NCI-H510A (cell line): ENCODE data around the gene FAM210A.

Experiments used
- DNase-seq: peaks from one replicate; lab custom pipeline; 2025; lab: John Stamatoyannopoulos, UW

FAM210A gene

DNA sequence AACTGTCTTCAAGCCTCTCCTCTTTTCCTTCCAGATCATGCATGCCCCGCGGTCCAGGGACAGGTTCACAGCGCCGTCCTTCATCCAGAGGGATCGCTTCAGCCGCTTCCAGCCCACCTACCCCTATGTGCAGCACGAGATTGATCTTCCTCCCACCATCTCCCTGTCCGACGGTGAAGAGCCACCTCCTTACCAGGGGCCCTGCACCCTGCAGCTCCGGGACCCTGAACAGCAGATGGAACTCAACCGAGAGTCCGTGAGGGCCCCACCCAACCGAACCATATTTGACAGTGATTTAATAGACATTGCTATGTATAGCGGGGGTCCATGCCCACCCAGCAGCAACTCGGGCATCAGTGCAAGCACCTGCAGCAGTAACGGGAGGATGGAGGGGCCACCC, 81.3 kb downstream of the FAM210A start:
- DNase-seq, result no peak

DNA sequence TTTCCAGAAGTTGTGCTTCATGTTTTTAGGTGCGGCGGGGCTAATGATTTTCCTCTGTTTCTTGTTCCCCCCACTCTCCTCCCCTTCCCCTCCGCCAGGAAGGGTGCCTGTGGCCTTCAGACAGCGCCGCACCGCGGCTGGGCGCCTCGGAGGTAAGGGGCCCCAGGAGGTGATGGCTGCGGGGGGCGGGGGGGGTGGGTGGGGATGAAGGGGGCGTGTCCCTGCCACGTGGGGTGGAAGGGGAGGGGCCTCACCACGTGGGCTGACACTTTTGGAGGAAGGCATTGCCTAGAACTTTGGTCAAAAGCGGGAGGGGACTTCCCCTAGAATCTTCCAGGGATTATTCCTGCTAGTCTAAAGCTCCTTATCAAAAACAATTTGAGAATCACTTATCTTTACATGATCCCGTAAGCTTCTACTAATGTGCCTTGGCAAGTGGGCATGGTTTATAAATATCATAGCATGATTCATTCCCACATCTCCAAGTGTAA, 83.1 kb downstream of the FAM210A start:
- no peak for DNase-seq

DNA sequence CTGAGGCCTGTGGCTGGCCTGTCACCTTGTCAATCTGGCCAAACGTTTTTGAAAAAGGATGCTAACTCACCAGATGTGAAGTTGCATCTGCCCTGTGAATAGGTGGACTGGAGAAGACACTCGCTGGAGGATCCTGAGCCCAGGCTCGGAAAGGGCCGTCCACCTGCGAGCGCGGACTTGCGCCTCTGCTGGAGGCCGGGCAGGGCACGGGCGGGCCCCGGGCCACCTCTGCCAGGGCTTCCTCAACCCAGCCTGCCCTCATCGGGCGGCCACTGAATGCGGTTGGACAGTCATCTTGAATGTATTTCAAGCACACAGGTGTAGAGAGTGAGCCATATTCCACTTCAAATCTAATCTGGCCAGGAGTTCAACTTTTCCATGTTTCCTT, 83.9 kb downstream of the FAM210A start:
- no peak for DNase-seq

DNA sequence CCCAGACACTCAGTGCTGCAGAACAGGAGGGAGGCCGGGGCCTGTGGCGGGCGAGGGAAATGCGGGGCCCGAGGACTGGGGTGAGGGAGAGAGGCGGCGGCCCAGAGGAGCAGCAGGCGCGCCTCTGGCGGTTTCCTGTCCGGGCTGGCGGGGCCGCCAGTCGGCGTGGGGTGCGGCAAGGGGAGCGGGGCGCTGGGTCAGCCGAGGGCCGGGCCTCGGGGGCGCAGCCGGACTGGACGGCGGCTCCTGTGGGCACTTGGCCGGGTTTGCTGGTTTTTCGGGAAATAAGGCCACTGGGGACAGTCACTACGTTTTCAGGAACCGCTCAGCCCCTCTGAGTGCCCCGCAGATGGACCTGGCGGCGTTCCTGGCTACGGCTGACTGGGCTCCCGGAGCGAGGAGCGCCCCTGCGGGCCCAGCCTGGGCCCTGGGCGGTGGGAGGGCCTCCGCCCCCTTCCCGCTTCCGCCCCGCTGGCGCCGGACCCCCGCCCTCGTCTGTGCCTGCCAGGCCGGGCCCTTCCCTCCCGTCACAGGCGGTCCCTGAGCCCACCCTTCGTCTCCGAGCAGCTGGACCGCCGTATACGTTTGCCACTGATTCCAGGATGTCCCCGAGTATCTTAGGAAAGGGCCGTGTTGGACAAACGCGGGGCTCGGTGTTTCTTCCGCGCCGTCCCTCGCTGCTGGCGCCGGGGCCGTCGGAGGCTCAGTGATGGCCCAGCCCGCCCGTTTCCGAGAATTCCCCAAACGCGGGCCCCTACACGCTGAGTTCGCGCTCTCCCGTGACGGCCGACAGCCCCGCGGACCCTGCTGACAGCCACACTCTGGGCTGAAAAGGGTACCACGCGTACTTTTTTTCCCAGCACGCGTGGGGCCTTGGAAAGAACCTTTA, 84.6 kb downstream of the FAM210A start:
- no peak for DNase-seq

DNA sequence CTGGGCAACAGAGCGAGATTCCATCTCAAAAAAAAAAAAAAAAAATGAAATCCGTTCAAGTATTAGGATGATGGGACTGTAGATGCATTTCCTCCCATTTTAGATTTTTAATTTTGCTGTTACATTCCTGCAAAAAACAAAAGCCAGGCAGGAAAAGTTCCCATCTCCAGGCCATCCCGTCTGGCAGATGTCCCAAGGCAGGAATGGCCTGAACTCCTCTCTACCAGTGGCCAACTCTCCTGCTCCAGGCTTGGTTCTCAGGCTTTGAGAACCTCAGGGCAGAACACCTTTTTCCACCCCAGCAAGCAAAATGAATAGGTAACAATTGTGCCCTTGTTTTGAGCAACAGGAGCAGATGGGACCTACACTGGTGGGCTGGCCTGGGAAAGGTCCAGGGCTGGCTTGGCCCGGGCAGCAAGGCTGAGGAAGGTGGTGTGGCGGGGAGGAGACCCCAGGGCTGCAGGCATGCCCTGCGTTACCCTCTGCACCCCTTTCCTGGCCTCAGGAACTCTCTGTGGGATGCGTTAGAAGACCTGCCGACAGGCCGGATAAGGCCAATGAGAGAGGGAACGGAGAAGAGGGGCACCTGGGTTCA, 86.0 kb downstream of the FAM210A start:
- DNase-seq, result no peak

DNA sequence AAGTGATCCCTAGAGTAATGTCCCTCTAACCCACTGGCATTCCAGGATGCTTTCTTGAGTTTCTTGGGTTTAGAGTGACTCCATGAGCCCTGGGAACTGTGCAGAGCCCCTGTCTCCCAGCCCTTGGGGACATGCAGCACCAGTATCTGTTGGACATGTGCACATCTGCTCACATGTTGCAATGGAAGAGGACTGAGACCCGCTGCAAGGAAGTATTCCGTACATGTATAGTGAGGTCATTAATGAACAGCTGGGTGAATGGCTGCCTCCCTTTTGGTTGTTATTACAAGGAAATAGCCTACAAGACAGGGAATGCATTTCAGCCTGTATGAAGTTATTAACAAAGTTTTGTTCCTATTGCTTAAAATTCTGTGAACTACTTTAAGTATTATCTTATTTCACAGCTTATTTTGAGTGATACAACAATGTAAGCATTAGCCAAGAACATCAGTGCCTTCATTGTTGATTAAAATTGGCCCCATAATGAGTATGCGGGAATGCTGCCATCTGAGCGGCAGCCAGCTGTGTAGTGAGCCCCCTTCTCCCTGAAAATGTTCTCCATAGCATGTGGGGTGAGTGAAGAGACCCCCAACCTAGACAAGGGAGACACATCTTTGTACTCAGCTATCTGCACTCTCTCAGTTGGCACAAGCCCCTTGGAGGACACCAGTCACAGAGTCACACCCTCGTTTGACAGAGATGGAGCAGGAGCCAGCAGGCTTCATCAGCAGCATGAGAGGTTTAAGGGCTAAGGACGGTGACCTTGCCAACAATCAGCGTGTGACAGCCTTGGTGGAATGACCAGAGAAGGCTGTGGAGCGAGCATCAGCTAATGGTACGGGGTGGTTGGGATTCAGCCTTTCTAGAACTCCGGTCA, 87.4 kb downstream of the FAM210A start:
- DNase-seq, result no peak

DNA sequence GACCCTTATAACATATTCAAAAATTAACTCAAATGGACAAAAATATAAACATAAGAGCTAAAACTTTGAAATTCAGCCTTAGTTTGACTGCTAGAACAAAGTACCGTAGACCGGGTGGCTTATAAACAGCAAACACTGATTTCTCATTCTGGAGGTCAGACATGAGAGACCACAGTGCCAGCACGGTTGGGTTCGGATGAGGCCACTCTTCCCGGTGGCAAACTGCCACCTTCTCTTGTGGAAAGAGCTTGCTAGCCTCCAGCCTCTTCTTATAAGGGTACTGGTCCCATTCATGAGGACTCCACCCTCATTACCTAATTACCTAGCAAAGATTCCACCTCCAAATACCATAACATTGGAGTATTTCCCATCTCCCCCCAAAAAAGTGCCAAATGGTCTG, 91.3 kb downstream of the FAM210A start:
- DNase-seq, result no peak

DNA sequence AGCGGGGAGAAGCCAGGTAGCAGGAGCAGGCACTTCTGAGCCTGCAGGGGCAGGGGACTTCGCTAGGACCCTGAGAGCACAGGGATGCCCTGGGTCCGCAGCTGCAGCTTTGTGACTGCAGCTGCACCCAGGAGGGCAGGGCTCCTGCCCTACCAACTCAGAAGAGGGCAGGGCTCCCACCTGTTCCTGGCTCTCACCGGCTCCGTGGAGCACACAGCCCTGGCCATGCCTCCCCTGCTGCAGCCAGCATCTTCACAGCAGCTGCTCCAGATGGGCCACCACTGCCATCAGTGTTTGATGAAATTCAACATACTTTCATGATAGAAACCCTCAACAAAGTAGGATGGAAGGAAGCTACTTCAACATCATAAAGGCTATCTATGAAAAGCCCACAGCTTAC, 92.7 kb downstream of the FAM210A start:
- DNase-seq, result no peak

DNA sequence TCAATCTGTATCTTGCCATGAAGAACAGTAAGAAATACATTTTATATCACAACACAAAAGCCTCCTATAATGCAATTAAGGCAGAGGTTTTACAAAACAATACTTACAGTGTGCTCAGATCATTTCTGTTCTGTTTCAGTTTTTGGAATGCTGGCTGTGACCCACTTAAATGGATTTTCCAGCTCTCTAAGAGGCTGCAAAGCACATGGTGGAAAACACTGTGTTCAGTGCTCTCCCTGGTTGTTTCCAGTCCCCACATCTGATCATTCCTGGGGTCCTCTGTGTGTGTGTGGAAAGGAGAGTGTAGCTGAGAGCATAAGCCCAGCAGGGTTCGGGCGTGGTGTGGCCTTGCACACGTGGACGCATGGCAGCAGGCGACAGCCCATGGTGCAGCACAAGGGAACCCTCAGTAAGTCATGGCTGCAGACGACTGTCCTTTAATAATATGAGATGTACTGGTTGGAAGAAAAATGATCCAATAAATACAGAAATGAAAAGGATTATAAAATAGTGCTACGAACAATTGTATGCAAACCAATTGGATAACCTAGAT, 95.6 kb downstream of the FAM210A start:
- no peak for DNase-seq

DNA sequence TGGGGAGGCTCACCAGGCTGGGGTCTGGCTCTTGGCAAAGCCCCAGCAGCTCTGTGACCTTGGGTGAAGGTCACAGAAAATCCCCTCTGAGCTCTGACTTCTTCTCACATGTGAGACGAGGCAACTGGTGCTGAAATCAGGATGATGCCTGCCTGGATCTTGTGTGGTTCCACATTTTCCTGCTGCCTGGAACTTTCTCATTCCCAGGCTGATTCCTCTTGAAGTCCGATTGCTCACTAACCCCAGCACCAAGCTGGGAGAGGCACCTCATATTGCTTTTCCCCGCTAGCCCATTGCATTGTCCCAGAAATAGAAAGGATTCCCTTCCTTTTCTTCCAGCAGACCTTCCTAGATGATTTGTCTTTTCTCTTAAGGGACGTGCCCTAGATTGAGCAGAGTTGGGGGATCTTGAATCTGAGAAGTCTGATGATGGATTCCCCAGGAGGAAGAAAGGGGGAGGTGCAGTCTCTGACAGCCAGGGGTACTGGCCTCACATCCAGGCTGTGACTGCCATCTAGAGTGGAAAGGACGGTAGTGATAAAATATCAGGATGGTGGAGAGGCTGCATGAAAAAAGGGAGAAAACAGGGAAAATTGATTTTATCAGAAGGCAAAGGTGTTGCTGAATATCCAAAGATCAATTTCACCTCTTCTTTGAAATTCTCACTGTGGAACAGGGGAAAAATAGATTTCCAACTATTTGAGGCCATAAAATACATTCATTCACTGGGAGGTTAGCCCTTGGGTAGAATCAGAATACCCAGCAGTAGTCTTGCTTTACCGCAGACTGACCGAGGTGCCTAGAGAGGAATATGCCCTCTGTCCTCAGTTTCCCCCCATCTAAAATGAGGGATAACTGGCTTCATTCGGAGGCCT, 96.3 kb downstream of the FAM210A start:
- no peak for DNase-seq

DNA sequence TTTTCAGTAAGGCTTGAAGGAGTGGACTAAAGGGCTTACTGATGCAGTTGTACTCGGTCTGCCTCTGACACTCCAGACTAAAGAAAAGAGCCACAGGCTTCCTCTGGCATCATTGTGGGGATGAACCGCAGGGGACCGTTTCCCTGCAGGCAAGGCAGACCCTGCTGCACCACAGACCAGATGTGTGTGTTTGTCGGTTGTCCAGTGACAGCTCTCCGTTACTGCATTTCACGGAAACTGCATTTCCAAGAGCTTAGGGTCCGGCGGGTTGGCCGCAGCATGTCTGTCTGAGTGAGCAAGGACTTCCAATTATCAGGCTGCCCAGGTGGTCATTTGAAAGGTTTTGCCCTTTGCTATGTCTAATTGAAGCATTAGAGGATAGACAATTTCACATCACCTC, 98.1 kb downstream of the FAM210A start:
- no peak for DNase-seq

DNA sequence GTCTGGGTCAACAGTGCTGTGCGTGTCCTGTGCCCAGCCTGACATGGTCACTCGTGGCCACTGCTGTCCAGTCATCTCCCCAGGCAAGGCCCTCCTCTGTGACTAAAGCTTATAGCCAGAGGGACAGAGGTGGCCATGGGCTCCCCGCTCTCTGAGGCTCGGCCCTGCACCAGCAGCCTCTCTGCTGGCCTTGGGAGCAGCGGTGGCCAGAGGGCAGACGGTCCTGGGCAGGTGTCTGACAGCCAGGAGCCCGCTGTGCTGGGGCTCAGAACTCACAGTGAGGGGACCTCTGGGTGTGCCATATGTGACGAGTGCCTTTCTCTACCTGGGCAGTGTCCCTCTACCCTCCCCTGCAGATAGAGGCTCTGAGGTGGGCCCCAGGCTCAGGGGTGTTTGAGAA, 98.7 kb downstream of the FAM210A start:
- no peak for DNase-seq

DNA sequence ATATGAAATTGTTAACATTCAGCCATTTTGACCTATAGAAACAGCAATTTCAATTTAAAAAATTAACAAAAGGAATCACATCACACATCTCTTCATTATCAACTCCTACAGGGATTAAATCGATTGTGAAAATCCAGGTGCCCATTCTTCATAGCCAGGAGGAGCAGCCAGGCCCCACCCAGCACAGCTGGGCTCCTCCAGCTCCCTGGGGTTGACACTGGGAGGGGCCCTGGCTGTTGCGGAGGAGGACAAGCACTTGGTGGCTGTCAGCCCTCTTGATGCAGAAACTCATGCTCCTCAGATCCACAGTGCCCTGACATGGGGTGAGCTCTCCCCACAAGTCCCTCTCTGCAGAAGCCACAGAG, 99.8 kb downstream of the FAM210A start:
- DNase-seq, result no peak

DNA sequence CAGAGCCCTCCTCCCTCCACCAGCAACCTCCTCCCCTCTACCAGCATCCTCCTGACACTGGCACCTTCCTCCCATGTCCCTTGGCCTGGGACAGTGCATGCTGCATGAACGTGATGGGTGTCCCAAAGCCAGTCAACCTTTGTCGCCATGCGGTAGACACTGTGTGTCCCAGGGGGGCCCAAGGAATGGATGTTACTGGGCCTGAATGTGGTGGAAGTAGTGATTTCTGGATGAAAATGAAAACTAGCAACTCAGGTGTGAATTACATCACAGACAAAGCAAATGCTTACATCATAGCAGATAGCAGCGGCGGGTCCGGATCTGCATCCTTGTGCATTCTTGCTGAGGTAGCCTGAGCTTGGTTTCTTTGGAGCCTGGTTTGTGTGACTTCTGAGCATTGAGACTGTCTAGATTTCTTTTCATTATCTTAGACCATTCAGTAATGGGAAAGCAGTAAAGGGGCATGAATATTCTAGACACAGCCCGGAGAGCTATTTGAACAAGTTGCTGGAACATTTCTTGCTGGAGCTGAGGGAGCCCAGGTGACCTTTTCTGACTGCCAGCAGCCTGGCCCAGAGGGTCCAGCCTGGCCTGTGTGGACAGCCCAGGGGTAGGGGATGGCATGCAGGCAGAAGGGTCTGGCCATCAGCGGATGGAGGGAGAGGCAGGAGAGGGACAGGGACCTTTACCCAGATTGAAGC, 100.4 kb downstream of the FAM210A start:
- no peak for DNase-seq

DNA sequence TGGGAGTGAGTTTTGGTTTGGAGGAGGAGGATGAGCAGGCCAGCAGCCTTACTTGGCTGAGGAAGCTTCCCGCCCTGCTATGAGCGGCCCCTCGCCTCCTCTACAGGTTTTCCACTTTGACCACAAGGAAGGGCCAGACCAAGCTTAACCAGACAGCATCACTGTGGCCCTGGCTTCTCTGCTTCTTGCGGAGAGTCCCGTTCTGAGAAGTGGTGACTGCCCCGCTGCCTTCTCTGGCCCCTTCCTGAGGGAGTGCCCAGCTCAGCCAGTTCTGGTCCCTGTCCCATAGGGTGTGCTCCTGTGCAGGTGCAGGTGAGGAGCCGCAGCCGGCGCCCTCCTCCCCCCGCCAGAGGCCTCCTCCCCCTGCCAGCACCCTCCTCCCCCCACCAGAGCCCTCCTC, 101.0 kb downstream of the FAM210A start:
- no peak for DNase-seq

DNA sequence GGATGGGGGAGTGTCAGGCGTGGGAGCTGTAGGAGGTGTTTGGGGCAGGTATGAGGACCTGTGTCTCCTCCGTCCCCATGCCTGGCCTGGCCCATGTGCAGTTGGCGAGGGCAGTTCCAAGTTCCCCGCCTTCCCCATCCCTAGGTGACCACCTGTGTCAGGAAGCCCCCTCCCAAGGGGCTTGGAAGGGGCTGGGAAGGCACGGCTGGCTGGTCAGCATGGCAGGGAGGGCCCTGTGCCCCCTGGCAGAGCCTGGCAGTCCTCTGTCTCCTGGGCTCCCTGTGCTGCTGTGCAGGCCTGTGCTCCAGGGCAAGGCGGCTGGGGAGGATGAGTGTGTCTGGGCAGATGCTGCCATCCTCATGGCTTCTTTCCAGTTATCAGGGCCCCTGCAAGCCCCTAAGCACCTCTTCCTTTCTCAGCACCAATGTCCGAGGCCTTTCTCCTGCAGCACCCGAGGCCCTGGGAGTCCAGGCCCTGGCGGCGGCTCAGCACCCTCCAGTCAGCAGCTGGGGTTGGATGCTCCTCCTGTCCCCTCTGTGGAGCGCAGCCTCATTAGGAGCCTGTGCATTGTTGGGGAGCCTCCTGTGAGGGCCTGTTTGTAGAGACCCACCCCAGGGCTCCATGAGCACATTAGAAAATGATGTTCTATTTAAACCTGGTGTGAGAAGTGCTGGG, 101.7 kb downstream of the FAM210A start:
- DNase-seq, result no peak

DNA sequence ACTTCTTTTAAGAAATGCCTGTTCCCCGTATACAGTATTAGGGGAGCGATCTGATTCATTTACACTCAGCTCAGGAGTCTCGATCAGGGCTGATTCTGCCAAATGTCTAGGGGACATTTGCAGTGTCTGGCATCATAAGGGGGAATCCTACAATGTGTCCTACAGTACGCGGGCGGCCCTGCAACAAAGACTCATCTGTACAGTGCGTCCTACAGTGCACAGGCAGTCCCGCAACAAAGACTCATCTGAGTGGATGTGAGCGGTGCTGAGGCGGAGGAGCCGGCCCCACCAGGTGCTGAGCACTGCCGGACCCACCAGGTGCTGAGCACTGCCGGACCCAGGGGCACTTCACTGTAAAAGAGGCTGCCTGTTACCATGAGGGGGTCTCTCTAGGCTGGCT, 102.5 kb downstream of the FAM210A start:
- no peak for DNase-seq

DNA sequence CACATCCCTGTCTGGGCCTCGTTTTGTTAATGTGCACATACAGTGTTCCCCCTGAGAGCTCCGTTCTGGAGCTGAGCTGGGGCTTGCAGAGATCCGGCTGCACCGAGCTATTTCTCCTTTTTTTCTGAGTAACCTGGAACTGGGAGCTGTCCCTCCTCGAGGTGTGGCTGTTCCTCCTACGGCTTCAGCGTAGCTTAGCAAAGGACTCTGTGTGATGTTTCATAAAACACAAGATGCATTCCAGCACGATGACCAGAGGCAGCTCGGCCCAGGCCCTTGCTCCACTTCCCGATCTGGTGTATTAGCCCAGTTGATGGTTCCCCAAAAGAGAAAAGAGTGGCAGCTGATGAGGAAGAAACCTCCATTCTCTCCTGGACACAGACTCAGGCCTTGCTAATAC, 103.0 kb downstream of the FAM210A start:
- no peak for DNase-seq

DNA sequence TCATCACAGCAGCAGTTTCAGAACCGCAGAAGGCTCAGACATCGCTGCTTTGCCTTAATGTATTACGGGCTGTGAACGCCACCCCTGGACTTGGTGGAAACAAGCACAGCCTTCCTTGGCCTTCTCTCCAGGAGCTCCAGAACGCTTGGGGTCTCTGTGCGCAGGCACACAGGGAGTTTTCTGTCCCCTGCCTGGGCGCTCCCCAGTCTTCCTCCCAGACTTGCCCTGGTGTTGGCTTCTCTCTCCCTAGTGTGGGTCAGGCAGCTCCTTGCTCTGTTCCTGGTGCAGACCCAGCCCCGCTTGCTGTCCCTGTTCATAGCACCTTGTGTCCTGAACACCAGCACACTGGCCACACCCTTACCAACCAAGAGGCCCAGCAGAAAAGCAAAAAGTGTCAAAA, 103.6 kb downstream of the FAM210A start:
- DNase-seq, result no peak
